ENCODE results near the gene UQCRC1. TPM values are rescaled to one million over a fixed set of nuclear protein-coding genes. Genes with fewer than 3 reads are reported as not detected.

Gene UQCRC1
- polyA plus RNA-seq, 1 donor: 259 TPM

DNA sequence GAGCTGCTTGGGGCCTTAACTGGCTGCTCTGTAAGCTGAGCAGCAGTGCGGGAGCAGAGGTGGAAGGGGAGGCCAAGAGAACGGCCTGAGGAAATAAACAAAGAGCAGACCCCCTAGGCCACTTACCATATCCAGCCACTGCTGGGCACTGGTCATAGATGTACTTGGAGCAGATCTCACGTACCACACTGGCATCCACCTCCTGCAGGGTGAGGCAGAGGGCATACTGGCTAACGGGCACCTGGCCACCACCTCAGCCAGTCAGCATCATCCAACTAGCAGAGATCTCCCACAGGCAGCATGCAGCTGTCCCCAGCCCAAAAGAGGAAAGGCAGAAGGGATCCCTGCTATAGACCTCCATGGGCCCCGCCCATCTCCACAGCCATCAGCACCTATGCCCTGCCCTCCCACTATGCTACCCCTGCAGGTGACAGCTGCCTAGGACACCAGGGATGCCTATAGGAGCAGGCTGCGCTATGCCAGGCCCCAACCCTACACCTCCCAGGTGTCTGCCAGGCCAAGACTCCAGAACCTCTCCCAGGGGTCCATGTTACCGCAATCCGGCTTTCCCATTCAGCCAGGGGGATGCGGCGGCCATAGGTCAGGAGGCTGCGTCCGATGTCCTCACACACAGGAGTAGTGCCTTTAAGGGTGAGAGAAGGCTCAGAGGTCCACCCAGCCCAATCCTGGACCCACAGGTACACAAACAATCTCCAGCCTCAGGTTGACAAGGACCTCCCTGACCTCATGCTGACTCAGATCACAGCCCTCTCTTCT is 9.7 kb downstream of the UQCRC1 start:
- Histone ChIP-seq H3K27ac (ENCODE audit: low read length) (no peak overlapping the region), H3K9me3 (ENCODE audit: control insufficient read depth, low read depth, low read length) (no peaks in the 10 kb centered on the region), H3K27me3 (ENCODE audit: control insufficient read depth, insufficient read depth, low read length) (peaks cover 4% of the 10 kb centered on the region), H3K4me3 (ENCODE audit: low read length) (no peak overlapping the region), H3K4me1 (ENCODE audit: control insufficient read depth, insufficient read depth, low read length) (peaks cover 13% of the 10 kb centered on the region), H3K36me3 (ENCODE audit: control insufficient read depth, insufficient read depth, low read length) (peaks cover 65% of the 10 kb centered on the region)
- no peak for DNase-seq
- no CpG with 5 or more reads among the region's 12 CpGs for WGBS (ENCODE audit: insufficient coverage, low lambda C conversion rate)

DNA sequence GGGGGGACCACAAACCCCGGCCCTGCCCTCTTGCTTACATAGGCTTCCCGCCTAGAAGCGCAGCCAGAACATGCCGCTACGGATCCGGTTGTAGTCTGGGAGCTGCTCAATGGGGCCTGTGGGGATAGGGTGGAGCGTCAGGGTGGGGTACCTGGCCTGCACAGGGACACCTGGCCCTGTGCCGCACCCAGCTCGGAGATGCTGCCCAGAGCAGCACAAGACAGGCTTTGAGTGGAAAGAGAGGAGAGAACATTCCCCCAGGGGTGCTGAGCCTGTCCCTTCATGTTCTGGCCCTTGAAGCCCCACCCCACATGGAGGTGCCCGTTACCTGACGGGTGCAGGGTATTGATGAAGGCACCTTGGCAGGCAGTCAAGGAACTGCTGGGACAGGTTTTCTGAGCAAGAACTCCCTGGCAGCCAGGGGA is 10.4 kb downstream of the UQCRC1 start:
- Histone ChIP-seq H3K4me3 (ENCODE audit: low read length) (no peak overlapping the region), H3K27me3 (ENCODE audit: control insufficient read depth, insufficient read depth, low read length) (peaks cover 10% of the 10 kb centered on the region), H3K36me3 (ENCODE audit: control insufficient read depth, insufficient read depth, low read length) (peaks cover 59% of the 10 kb centered on the region), H3K27ac (ENCODE audit: low read length) (no peak overlapping the region), H3K4me1 (ENCODE audit: control insufficient read depth, insufficient read depth, low read length) (peaks cover 19% of the 10 kb centered on the region), H3K9me3 (ENCODE audit: control insufficient read depth, low read depth, low read length) (no peaks in the 10 kb centered on the region)
- WGBS (ENCODE audit: insufficient coverage, low lambda C conversion rate): no CpG with 5 or more reads among the region's 11 CpGs
- no peak for DNase-seq

DNA sequence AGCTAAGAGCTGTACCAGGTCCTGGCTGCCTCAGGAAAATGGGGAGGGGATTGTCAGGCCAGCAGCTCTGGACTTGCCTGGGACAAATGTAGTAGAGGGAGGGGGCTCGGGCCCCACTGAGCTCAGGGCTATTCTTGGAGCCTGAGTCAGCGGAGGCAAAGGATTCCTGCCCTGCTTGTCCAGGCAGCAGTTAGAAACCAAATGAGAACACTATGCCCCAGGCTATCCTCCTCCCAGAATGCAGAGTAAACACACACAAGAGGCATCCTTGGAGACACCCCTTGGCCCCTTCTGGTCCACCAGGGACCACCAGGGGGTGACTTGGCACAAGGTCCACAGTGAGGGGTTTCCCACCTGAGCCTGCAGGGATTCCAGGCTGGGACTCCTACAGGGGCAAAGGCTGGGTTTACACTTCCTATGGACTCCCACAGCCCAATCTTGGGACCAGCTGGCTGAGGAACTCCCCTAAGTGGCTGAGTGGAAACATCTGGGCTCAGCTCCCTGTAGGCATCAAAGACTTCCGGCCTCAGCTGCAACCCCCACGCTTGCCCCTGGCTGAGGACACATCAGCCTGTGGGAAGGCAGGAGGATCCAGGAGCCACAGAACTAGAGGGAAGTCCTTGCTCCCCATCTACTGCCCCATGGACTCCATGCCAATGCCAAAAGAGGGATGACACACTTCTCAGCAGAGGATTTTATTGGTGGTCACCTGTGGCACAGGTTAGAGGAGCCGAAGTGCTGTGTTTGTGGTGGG is 10.9 kb downstream of the UQCRC1 start:
- no CpG with 5 or more reads among the region's 5 CpGs for WGBS (ENCODE audit: insufficient coverage, low lambda C conversion rate)
- DNase-seq: peak in 1 of 2 donors; percentile 15
- Histone ChIP-seq H3K4me1 (ENCODE audit: control insufficient read depth, insufficient read depth, low read length) (peaks cover 23% of the 10 kb centered on the region), H3K9me3 (ENCODE audit: control insufficient read depth, low read depth, low read length) (no peaks in the 10 kb centered on the region), H3K27me3 (ENCODE audit: control insufficient read depth, insufficient read depth, low read length) (peaks cover 12% of the 10 kb centered on the region), H3K36me3 (ENCODE audit: control insufficient read depth, insufficient read depth, low read length) (peaks cover 54% of the 10 kb centered on the region), H3K27ac (ENCODE audit: low read length) (no peak overlapping the region), H3K4me3 (ENCODE audit: low read length) (no peak overlapping the region)

DNA sequence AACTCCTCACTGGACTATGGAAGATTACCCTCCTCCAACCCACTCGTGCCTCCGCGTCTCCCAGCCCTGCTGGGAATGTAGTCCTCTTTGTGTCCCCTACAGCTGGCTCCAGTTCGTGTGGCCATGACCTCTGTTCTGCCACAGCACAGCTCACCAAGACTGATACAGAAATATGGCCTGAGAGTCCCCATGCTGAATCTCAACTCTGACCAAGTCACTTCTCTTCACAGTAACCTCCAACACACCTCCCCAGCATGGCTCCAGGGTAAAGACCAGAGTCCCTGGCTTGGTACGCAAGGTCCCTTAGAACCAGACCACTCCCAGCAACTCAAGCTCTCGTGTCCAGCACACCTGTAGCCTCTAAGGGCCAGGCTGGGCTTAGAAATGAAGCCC is 12.0 kb downstream of the UQCRC1 start:
- Histone ChIP-seq H3K27me3 (ENCODE audit: control insufficient read depth, insufficient read depth, low read length) (peaks cover 12% of the 10 kb centered on the region), H3K9me3 (ENCODE audit: control insufficient read depth, low read depth, low read length) (no peaks in the 10 kb centered on the region), H3K27ac (ENCODE audit: low read length) (no peak overlapping the region), H3K4me3 (ENCODE audit: low read length) (no peak overlapping the region), H3K4me1 (ENCODE audit: control insufficient read depth, insufficient read depth, low read length) (peaks cover 23% of the 10 kb centered on the region), H3K36me3 (ENCODE audit: control insufficient read depth, insufficient read depth, low read length) (peaks cover 45% of the 10 kb centered on the region)
- no peak for DNase-seq
- no CpG with 5 or more reads among the region's 6 CpGs for WGBS (ENCODE audit: insufficient coverage, low lambda C conversion rate)

DNA sequence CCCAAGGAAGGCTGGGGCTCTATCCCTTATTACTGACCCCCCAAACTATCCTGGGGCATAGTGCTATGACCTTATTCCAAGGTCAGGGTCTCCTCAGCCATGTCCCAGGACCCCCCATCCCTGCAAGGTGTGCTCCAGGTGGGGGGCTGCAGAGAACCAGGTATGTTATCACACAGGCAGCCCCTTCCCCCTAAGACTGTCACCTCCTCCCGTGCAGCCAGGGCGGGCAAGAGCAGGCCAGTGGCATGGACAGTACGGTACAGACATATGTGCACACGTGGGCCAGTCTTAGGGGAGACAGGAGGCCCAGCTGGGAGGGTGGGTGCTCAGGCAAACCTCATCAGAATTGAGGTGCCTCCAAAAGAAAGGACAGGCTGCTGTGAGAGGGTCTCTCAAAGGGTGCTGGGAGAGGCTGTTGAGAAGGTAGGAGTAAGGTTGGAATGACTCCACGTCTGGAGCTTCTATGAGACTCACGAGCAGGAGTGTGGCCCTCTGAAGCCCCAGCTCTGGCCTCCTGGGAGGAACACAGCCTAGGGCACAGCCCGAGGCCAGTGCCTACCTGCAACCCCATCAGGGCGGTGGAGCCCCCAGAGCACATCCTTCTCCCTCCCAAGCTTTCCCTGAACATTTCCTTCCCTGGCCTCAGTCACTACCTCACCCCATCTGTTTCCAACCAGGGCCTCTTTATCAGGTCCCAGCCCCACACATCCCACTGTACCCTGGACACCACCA is 12.6 kb downstream of the UQCRC1 start:
- no CpG with 5 or more reads among the region's 8 CpGs for WGBS (ENCODE audit: insufficient coverage, low lambda C conversion rate)
- H3K27me3 ChIP-seq (ENCODE audit: control insufficient read depth, insufficient read depth, low read length): peaks cover 12% of the 10 kb centered on the region
- no peak for DNase-seq
- no peak overlapping the region for H3K4me3 ChIP-seq (ENCODE audit: low read length)
- peaks cover 45% of the 10 kb centered on the region for H3K36me3 ChIP-seq (ENCODE audit: control insufficient read depth, insufficient read depth, low read length)
- no peak overlapping the region for H3K27ac ChIP-seq (ENCODE audit: low read length)
- peaks cover 23% of the 10 kb centered on the region for H3K4me1 ChIP-seq (ENCODE audit: control insufficient read depth, insufficient read depth, low read length)
- no peaks in the 10 kb centered on the region for H3K9me3 ChIP-seq (ENCODE audit: control insufficient read depth, low read depth, low read length)

DNA sequence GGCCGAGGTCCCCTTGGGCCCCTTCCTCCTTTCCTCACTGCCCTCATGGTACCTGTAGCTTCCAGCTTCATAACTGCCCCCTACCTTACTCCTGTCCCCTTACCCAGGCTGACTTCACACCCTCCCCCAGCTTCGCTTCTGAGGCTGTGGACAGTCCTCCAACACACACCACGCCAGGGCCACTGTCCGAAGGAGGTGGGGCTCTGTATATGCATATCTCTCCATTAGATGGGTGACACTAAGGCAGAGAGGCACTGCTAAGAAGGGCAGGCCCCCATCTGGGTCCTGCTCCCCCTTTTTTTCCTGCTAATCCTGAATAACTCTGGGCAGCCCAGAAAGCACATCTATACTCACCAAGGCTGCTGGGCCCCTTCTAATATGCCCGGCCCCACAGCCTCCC is 13.3 kb downstream of the UQCRC1 start:
- WGBS (ENCODE audit: insufficient coverage, low lambda C conversion rate): no CpG with 5 or more reads among the region's 5 CpGs
- H3K27me3 ChIP-seq (ENCODE audit: control insufficient read depth, insufficient read depth, low read length): peaks cover 12% of the 10 kb centered on the region
- H3K4me3 ChIP-seq (ENCODE audit: low read length): no peak overlapping the region
- peak overlapping the region; percentile 4 for H3K27ac ChIP-seq (ENCODE audit: low read length)
- H3K36me3 ChIP-seq (ENCODE audit: control insufficient read depth, insufficient read depth, low read length): peaks cover 39% of the 10 kb centered on the region
- H3K4me1 ChIP-seq (ENCODE audit: control insufficient read depth, insufficient read depth, low read length): peaks cover 23% of the 10 kb centered on the region
- no peaks in the 10 kb centered on the region for H3K9me3 ChIP-seq (ENCODE audit: control insufficient read depth, low read depth, low read length)
- no peak for DNase-seq

DNA sequence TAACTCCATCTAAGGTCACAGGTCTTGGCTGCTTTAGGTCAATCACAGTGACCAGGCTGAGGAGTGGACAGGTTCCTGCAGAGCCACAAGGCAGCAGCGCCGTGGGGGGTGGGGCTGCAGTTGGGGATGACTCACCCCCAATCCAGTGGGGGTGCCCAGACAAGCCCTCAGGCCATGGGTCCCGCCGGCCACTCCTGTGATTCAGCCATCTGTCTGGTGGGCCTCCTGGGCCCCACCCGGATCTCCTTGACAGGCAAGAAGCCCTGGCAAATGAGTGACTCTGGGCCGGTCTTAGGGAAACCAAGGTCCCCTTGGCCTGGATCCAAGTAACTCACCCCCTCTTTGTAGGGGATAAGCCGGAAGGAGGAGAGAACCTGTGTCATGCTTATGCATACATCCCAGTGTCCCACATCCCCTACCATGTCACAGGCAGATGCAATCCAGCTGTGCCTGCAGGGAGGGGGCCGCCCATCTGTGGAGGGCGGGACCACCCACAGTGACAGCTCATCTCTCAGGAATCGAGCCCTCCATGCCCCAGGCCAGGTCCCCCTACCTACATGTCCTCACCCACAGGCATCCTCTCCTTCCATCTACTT is 13.8 kb downstream of the UQCRC1 start:
- WGBS (ENCODE audit: insufficient coverage, low lambda C conversion rate): no CpG with 5 or more reads among the region's 10 CpGs

DNA sequence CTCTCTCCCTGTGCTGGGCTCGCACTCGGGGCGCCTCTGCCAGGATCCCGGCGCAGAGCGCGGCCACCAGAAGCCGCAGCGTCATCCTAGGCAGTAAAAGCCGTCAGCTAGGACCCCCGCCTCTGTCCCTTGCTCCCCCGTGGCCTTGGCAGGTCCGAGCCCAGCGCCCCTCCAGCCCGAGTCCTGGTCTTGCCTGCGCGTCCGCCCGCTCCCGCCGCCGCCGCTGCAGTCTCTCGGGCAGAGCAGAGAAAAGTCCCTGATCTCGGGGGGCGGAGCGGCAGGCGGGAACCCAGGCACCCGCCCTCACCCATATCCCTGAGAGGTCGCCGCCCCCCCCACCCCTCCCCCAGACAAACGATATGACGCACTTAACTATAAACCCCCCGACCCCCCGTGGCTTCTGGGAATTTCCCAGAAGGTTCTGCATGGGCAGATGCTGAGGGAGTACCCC is 14.3 kb downstream of the UQCRC1 start, which contains the start of gene COL7A1:
Gene COL7A1, minus strand, starts transcription at position 255 of the 451 bp plus-strand sequence. Its CDS starts 170 bp downstream, at position 85.
- H3K9me3 ChIP-seq (ENCODE audit: control insufficient read depth, low read depth, low read length): no peaks in the 10 kb centered on the region
- peak within 1 kb of the TSS; percentile 75 for H3K27ac ChIP-seq (ENCODE audit: low read length)
- H3K4me3 ChIP-seq (ENCODE audit: low read length): peak within 1 kb of the TSS; percentile 52
- H3K4me1 ChIP-seq (ENCODE audit: control insufficient read depth, insufficient read depth, low read length): peaks cover 23% of the 10 kb centered on the region
- peak in 1 of 2 donors; percentile 38 for DNase-seq
- no CpG with 5 or more reads among the region's 35 CpGs for WGBS (ENCODE audit: insufficient coverage, low lambda C conversion rate)
- peaks cover 31% of the 10 kb centered on the region for H3K36me3 ChIP-seq (ENCODE audit: control insufficient read depth, insufficient read depth, low read length)
- peaks cover 12% of the 10 kb centered on the region for H3K27me3 ChIP-seq (ENCODE audit: control insufficient read depth, insufficient read depth, low read length)

More for the DNA sequence above, 13.8 kb downstream of the UQCRC1 start:
- peak; percentile 85 to 94 for DNase-seq
- peaks cover 12% of the 10 kb centered on the region for H3K27me3 ChIP-seq (ENCODE audit: control insufficient read depth, insufficient read depth, low read length)
- no peaks in the 10 kb centered on the region for H3K9me3 ChIP-seq (ENCODE audit: control insufficient read depth, low read depth, low read length)
- H3K27ac ChIP-seq (ENCODE audit: low read length): peak overlapping the region; percentile 75
- peaks cover 23% of the 10 kb centered on the region for H3K4me1 ChIP-seq (ENCODE audit: control insufficient read depth, insufficient read depth, low read length)
- peak overlapping the region; percentile 52 for H3K4me3 ChIP-seq (ENCODE audit: low read length)
- H3K36me3 ChIP-seq (ENCODE audit: control insufficient read depth, insufficient read depth, low read length): peaks cover 33% of the 10 kb centered on the region

DNA sequence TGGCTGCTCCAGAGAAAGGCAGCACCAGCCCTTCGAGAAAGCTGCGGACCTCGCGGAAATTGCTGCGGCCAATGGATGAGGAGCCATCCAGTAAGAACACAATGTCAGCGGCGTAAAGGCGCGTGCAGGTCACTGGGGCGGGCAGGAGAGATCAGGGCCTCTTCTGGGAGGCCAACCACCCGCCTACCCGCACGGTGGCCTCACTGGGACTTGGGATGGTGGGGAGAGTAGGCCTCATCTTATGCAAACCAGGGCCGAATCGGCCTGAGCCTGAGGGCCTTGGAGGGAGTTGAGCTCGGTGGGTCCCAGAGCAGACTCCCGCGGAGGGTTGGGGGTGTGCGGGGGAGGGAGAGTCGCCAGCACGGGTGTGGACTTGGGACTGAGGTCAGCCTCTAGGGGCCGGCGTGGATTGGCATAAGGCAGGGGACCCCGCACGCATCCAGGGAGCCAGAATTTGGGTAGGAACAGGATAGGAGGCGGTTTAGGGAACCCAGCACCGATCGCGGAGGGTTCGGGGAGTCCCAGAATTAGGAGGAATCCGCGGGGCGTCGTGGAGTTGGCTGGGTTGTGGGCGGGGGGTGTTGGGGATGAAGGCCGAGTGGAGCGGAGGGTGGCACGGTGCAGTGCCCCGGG is 14.9 kb downstream of the UQCRC1 start:
- H3K36me3 ChIP-seq (ENCODE audit: control insufficient read depth, insufficient read depth, low read length): peaks cover 26% of the 10 kb centered on the region
- peak overlapping the region; percentile 52 for H3K4me3 ChIP-seq (ENCODE audit: low read length)
- DNase-seq: peak; percentile 40 to 71
- no CpG with 5 or more reads among the region's 39 CpGs for WGBS (ENCODE audit: insufficient coverage, low lambda C conversion rate)
- H3K4me1 ChIP-seq (ENCODE audit: control insufficient read depth, insufficient read depth, low read length): peaks cover 23% of the 10 kb centered on the region
- H3K27ac ChIP-seq (ENCODE audit: low read length): peak overlapping the region; percentile 75
- H3K27me3 ChIP-seq (ENCODE audit: control insufficient read depth, insufficient read depth, low read length): peaks cover 12% of the 10 kb centered on the region
- no peaks in the 10 kb centered on the region for H3K9me3 ChIP-seq (ENCODE audit: control insufficient read depth, low read depth, low read length)
